K562 (cell line): ENCODE measurements around the gene HAGHL. TPM values are rescaled to one million over a fixed set of nuclear protein-coding genes. Genes with fewer than 3 reads are reported as not detected.

Experiments
- ATAC-seq: fragments of 200-7000 bp; cut with Tn5 transposase; 3 replicates; pipeline ENCODE4 v1.9.1; 2020; ENCODE audit warnings: moderate library complexity
- BruUV-seq: library from RNA; stranded (reverse); fragments of 400-500 nt; replicated peaks from 2 replicates; lab custom pipeline; 2021; lab: Mats Ljungman, UMichigan
- CTCF ChIA-PET: fragments of 300-600 bp; formaldehyde crosslinking; extraction: SDS; loops from one replicate; lab custom pipeline; 2021; ENCODE audit warnings: low intra/inter-chr PET ratio; lab: Yijun Ruan, JAX
- POLR2A ChIA-PET: fragments of 300-600, 350-650 bp; sonication (Branson Sonifier 250); formaldehyde crosslinking; extraction: SDS; loops from one replicate; lab custom pipeline; 2021; ENCODE audit warnings: antibody characterized with exemption, inconsistent platforms; lab: Yijun Ruan, JAX
- DNase-seq, 4 experiments: peaks; one replicate each; pipeline versions ENCODE4 v3.0.0 to v3.0.0-alpha.2; 2011 to 2018; ENCODE audit warnings: low spot score in 3 of 4, mixed read lengths in 3 of 4; ENCODE audit errors: extremely low read depth in 1 of 4
- FAIRE-seq: peaks from 2 replicates; lab custom pipeline; 2011; peaks lifted over from hg19 to GRCh38; lab: Jason Lieb, UNC
- H2AFZ ChIP-seq: 2 replicates; pipeline ENCODE4 v1.6.0; 2011; ENCODE audit warnings: low read depth, low read length, control low read depth, inconsistent platforms
- H3K27ac ChIP-seq: fragments of 200-600 bp; 3 replicates; pipeline ENCODE4 v1.8.0; 2011; ENCODE audit warnings: low read depth, mild to moderate bottlenecking, control low read depth, inconsistent platforms, low read length, moderate library complexity, mixed read lengths; ENCODE audit errors: extremely low read depth
- H3K27me3 ChIP-seq, 2 experiments: fragments of 300-600 bp in 1 of 2; 2 replicates in 1 of 2; 3 replicates in 1 of 2; pipeline versions ENCODE4 v1.6.0 to v1.8.0; 2011; ENCODE audit warnings: inconsistent platforms in 2 of 2, low read length in 2 of 2, mild to moderate bottlenecking in 1 of 2, mixed read lengths in 1 of 2, moderate library complexity in 1 of 2; ENCODE audit not compliant: control insufficient read depth in 2 of 2, insufficient read depth in 2 of 2
- H3K36me3 ChIP-seq: fragments of 300-600 bp; 3 replicates; pipeline ENCODE4 v1.8.0; 2011; ENCODE audit warnings: mild to moderate bottlenecking, low read length, inconsistent platforms; ENCODE audit not compliant: control insufficient read depth, insufficient read depth
- H3K4me1 ChIP-seq, 2 experiments: fragments of 200-600 bp in 1 of 2; replicated peaks in 1 of 2; 2 replicates in 1 of 2; 3 replicates in 1 of 2; pipeline versions ENCODE4 v1.5.1 to v1.8.0; 2011; ENCODE audit warnings: inconsistent platforms in 2 of 2, low read length in 2 of 2, mild to moderate bottlenecking in 1 of 2, mixed read lengths in 1 of 2, moderate library complexity in 1 of 2; ENCODE audit not compliant: control insufficient read depth in 2 of 2, insufficient read depth in 2 of 2
- H3K4me2 ChIP-seq: 2 replicates; pipeline ENCODE4 v1.6.1; 2011; ENCODE audit warnings: low read length, control low read depth, inconsistent platforms, mixed read lengths; ENCODE audit not compliant: insufficient read depth
- H3K4me3 ChIP-seq: fragments of 200-600 bp; sonication (generic), shearing (Covaris generic); 2 replicates; pipeline ENCODE4 v1.5.1; 2016; ENCODE audit warnings: control low read depth, inconsistent platforms
- H3K79me2 ChIP-seq: fragments of 200-600 bp; 3 replicates; pipeline ENCODE4 v1.8.0; 2011; ENCODE audit warnings: low read length, inconsistent platforms; ENCODE audit not compliant: control insufficient read depth, insufficient read depth
- H3K9ac ChIP-seq, 2 experiments: 2 replicates each; pipeline versions ENCODE4 v1.6.0 to v1.6.1; 2011; ENCODE audit warnings: low read depth in 2 of 2, low read length in 2 of 2, control low read depth in 1 of 2, inconsistent platforms in 1 of 2, mild to moderate bottlenecking in 1 of 2, mixed read lengths in 1 of 2; ENCODE audit not compliant: insufficient read depth in 1 of 2
- H3K9me1 ChIP-seq: one replicate; pipeline ENCODE4 v1.6.0; 2011; ENCODE audit warnings: inconsistent platforms, mild to moderate bottlenecking, low read length, moderate library complexity; ENCODE audit not compliant: control insufficient read depth, insufficient read depth
- H3K9me3 ChIP-seq: replicated peaks from 2 replicates; pipeline ENCODE4 v1.5.1; 2011; ENCODE audit warnings: low read depth, low read length, inconsistent platforms; ENCODE audit not compliant: control insufficient read depth, insufficient read depth
- H4K20me1 ChIP-seq: replicated peaks from 2 replicates; pipeline ENCODE4 v1.6.1; 2011; ENCODE audit warnings: low read length, inconsistent platforms, mixed read lengths; ENCODE audit not compliant: control insufficient read depth, insufficient read depth
- CCNT2 ChIP-seq: IDR thresholded peaks from 2 replicates; pipeline ENCODE4 v1.6.1; 2011; ENCODE audit warnings: borderline replicate concordance, low read depth, mild to moderate bottlenecking, moderate library complexity, mixed read lengths, low read length; ENCODE audit not compliant: insufficient read length; ENCODE audit errors: extremely low read depth
- CHD1 ChIP-seq: fragments of 200-600 bp; sonication (generic); IDR thresholded peaks from one replicate; pipeline ENCODE4 v1.6.1; 2012; ENCODE audit warnings: mild to moderate bottlenecking, moderate library complexity, low read length, inconsistent platforms
- HNRNPL ChIP-seq: fragments of 200-400 bp; formaldehyde crosslinking; IDR thresholded peaks from 2 replicates; pipeline ENCODE4 v1.6.1; 2017; ENCODE audit warnings: low read depth, mild to moderate bottlenecking, low read length
- KLF13 ChIP-seq: fragments of 450-650 bp; IDR thresholded peaks from 2 replicates; pipeline ENCODE4 v1.6.1; 2016; ENCODE audit warnings: missing genetic modification characterization, low read depth, mild to moderate bottlenecking, missing compliant biosample characterization, moderate library complexity, borderline replicate concordance
- NR2C2 ChIP-seq, 2 experiments: fragments of 200-800 bp in 1 of 2; sonication (Bioruptor generic) in 1 of 2; sonication (generic) in 1 of 2; formaldehyde crosslinking in 1 of 2; IDR thresholded peaks; 2 replicates each; pipeline versions ENCODE4 v1.6.1 to v1.8.0; 2016 to 2022; ENCODE audit warnings: mild to moderate bottlenecking in 1 of 2, missing compliant biosample characterization in 1 of 2, missing genetic modification characterization in 1 of 2, missing genetic modification reagents in 1 of 2
- RB1 ChIP-seq: fragments of 450-650 bp; IDR thresholded peaks from 2 replicates; pipeline ENCODE4 v1.6.1; 2017; ENCODE audit warnings: low read depth, mild to moderate bottlenecking
- RFX7 ChIP-seq: fragments of 250-450 bp; sonication (Bioruptor Pico); IDR thresholded peaks from 2 replicates; pipeline ENCODE4 v1.5.1; 2021; ENCODE audit warnings: mild to moderate bottlenecking
- RNF2 ChIP-seq: sonication (generic); IDR thresholded peaks from 2 replicates; pipeline ENCODE4 v1.6.1; 2016
- ZEB2 ChIP-seq: fragments of 450-650 bp; IDR thresholded peaks from 2 replicates; pipeline ENCODE4 v1.6.1; 2016
- WGBS: fragments of 100-300 bp; shearing (Covaris generic); methylation state at CpG from one replicate; pipeline ENCODE4 v1.1.6; 2016; ENCODE audit warnings: low coverage, mixed read lengths; ENCODE audit not compliant: insufficient coverage; ENCODE audit errors: missing lambda C conversion rate; 5-methylcytosine and 5-hydroxymethylcytosine counted together
- in situ Hi-C: fragments of 300-500 bp; cut with MboI; formaldehyde crosslinking; loops from 4 replicates; pipeline ENCODE4 v1.15.0; 2018; ENCODE audit warnings: inconsistent platforms, mixed read lengths
- intact Hi-C: fragments of 100-400 bp; cut with micrococcal nuclease; formaldehyde crosslinking; loops from 2 replicates; pipeline ENCODE4 v1.14.2; 2022
- polyA plus RNA-seq, 8 experiments: library from polyadenylated mRNA; depleted of rRNA in 4 of 8; stranded (reverse) in 5 of 8; unstranded in 3 of 8; fragments of >200 nt; fragmentation: Nextera tagmentation in 2 of 8; fragmentation: Illumina TruSeq in 1 of 8; extraction: Ambion mirVana in 2 of 8; extraction: Trizol in 1 of 8; gene quantifications; 2 replicates each; pipeline versions ENCODE4 v1.2.1 to v1.2.3, GENCODE V29; 2011 to 2014; ENCODE audit warnings: inconsistent platforms in 1 of 8, missing spikeins in 1 of 8
- total RNA-seq, 7 experiments: library from RNA; depleted of rRNA in 6 of 7; stranded (reverse); fragments of >200 nt in 6 of 7; fragmentation: Illumina TruSeq in 2 of 7; extraction: Trizol in 2 of 7; gene quantifications; 2 replicates each; pipeline versions ENCODE4 v1.2.1 to v1.2.3, GENCODE V29; 2011 to 2021; ENCODE audit warnings: low replicate concordance in 1 of 7
- TF ChIP-seq, protein P1 (sequence below), 2 experiments: fragments of 450-650 bp in 1 of 2; sonication (generic) in 1 of 2; formaldehyde crosslinking in 1 of 2; IDR thresholded peaks; 2 replicates each; pipeline versions ENCODE4 v1.7.1 to v1.9.0; 2016 to 2022; ENCODE audit warnings: inconsistent platforms in 1 of 2, mild to moderate bottlenecking in 1 of 2, missing genetic modification reagents in 1 of 2
- TF ChIP-seq, protein P2 (sequence below): IDR thresholded peaks from 2 replicates; pipeline ENCODE4 v1.6.1; 2011; ENCODE audit warnings: borderline replicate concordance, low read depth, mild to moderate bottlenecking, moderate library complexity, low read length; ENCODE audit not compliant: insufficient read depth, poor library complexity, severe bottlenecking

HAGHL gene
- total and polyA plus RNA-seq, 9 of the 15 experiments (the other 6 are each of a cell fraction or from before 2014, with no cell fraction given): 0.31 to 83.4 (median 20.7) TPM

- H3K9me3 ChIP-seq: no peaks in the 10 kb centered on the region
- FAIRE-seq: no peak
- no peak overlapping the region for H3K4me3 ChIP-seq
- H3K36me3 ChIP-seq: no peaks in the 10 kb centered on the region
- H3K9ac ChIP-seq: no peak overlapping the region
- DNase-seq: no peak
- intact Hi-C loops: no loop called here
- no peaks in the 10 kb centered on the region for H3K27me3 ChIP-seq
- BruUV-seq: no TSS peak
- H3K4me2 ChIP-seq: no peak overlapping the region
- no peak for ATAC-seq
- in situ Hi-C loops: no loop called here
- no peak overlapping the region for H3K27ac ChIP-seq
- ChIA-PET CTCF (interaction anchor here (0.7 kb wide), 1 partner anchor 35 kb away, joined by 6 read pairs; no protein-coding TSS in a partner anchor), POLR2A (interaction anchor here (0.6 to 1.2 kb wide), 4 partner anchors 11 to 343 kb away, joined by 3 read pairs; no protein-coding TSS in a partner anchor)
- no peak overlapping the region for H2AFZ ChIP-seq
- WGBS: 67% methylated on average over 6 of the region's 6 CpGs
- no peaks in the 10 kb centered on the region for H3K79me2 ChIP-seq
- no peaks in the 10 kb centered on the region for H3K9me1 ChIP-seq
- no peaks in the 10 kb centered on the region for H4K20me1 ChIP-seq
- peaks cover 0 to 31% of the 10 kb centered on the region in 2 experiments; a peak in 3 of 5 replicates for H3K4me1 ChIP-seq
- TF ChIP-seq HNRNPL: no peak
- no peak for TF ChIP-seq CCNT2
- TF ChIP-seq, protein P1, sequence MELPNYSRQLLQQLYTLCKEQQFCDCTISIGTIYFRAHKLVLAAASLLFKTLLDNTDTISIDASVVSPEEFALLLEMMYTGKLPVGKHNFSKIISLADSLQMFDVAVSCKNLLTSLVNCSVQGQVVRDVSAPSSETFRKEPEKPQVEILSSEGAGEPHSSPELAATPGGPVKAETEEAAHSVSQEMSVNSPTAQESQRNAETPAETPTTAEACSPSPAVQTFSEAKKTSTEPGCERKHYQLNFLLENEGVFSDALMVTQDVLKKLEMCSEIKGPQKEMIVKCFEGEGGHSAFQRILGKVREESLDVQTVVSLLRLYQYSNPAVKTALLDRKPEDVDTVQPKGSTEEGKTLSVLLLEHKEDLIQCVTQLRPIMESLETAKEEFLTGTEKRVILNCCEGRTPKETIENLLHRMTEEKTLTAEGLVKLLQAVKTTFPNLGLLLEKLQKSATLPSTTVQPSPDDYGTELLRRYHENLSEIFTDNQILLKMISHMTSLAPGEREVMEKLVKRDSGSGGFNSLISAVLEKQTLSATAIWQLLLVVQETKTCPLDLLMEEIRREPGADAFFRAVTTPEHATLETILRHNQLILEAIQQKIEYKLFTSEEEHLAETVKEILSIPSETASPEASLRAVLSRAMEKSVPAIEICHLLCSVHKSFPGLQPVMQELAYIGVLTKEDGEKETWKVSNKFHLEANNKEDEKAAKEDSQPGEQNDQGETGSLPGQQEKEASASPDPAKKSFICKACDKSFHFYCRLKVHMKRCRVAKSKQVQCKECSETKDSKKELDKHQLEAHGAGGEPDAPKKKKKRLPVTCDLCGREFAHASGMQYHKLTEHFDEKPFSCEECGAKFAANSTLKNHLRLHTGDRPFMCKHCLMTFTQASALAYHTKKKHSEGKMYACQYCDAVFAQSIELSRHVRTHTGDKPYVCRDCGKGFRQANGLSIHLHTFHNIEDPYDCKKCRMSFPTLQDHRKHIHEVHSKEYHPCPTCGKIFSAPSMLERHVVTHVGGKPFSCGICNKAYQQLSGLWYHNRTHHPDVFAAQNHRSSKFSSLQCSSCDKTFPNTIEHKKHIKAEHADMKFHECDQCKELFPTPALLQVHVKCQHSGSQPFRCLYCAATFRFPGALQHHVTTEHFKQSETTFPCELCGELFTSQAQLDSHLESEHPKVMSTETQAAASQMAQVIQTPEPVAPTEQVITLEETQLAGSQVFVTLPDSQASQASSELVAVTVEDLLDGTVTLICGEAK (IDR thresholded peaks at IDR 0.05): no peak
- TF ChIP-seq, protein P1 (CRISPR knock-in tag; IDR thresholded peaks at IDR 0.05): no peak
- TF ChIP-seq ZEB2: no peak
- no peak for TF ChIP-seq RFX7 (CRISPR knock-in tag)
- TF ChIP-seq KLF13: no peak
- TF ChIP-seq RB1: no peak
- no peak for TF ChIP-seq NR2C2 (CRISPR knock-in tag; IDR thresholded peaks at IDR 0.05)
- no peak for TF ChIP-seq NR2C2 (tag; IDR thresholded peaks at IDR 0.05)
- TF ChIP-seq, protein P2, sequence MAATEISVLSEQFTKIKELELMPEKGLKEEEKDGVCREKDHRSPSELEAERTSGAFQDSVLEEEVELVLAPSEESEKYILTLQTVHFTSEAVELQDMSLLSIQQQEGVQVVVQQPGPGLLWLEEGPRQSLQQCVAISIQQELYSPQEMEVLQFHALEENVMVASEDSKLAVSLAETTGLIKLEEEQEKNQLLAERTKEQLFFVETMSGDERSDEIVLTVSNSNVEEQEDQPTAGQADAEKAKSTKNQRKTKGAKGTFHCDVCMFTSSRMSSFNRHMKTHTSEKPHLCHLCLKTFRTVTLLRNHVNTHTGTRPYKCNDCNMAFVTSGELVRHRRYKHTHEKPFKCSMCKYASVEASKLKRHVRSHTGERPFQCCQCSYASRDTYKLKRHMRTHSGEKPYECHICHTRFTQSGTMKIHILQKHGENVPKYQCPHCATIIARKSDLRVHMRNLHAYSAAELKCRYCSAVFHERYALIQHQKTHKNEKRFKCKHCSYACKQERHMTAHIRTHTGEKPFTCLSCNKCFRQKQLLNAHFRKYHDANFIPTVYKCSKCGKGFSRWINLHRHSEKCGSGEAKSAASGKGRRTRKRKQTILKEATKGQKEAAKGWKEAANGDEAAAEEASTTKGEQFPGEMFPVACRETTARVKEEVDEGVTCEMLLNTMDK: no peak
- no peak for TF ChIP-seq CHD1
- TF ChIP-seq RNF2: no peak
These were observed 22.1 kb downstream of the HAGHL start for GRCh38 chr16:749010-749409.
